HepG2 (cell line): Measurements from ENCODE around the gene CDK5RAP1. TPM values are rescaled to one million over a fixed set of nuclear protein-coding genes. Genes with fewer than 3 reads are reported as not detected.

Experiments
- BORCS8-MEF2B ChIP-seq: sonication (generic); formaldehyde crosslinking; IDR thresholded peaks from 2 replicates; pipeline ENCODE4 v1.8.0; 2022; ENCODE audit warnings: mild to moderate bottlenecking, missing genetic modification reagents
- CBFB ChIP-seq: sonication (generic); formaldehyde crosslinking; IDR thresholded peaks from 2 replicates; pipeline ENCODE4 v1.4.0; 2020; ENCODE audit warnings: missing genetic modification reagents
- HBP1 ChIP-seq: IDR thresholded peaks from 2 replicates; pipeline ENCODE4 v1.6.1; 2016; ENCODE audit warnings: low read depth, control low read depth
- MLXIP ChIP-seq: sonication (generic); formaldehyde crosslinking; IDR thresholded peaks from 2 replicates; pipeline ENCODE4 v1.9.0; 2021; ENCODE audit warnings: missing genetic modification reagents, borderline replicate concordance
- ZBTB40 ChIP-seq, 2 experiments: fragments of 450-650 bp in 1 of 2; sonication (generic) in 1 of 2; formaldehyde crosslinking in 1 of 2; IDR thresholded peaks; 2 replicates each; pipeline versions ENCODE4 v1.6.1 to v1.8.0; 2016 to 2022; ENCODE audit warnings: antibody characterized with exemption in 1 of 2, mild to moderate bottlenecking in 1 of 2, missing genetic modification reagents in 1 of 2
- ZFP36 ChIP-seq: fragments of 150-350 bp; IDR thresholded peaks from 2 replicates; pipeline ENCODE4 v1.6.1; 2018; ENCODE audit warnings: borderline replicate concordance, low read length, low read depth; ENCODE audit not compliant: partially characterized antibody
- ZNF780A ChIP-seq: sonication (generic); formaldehyde crosslinking; IDR thresholded peaks from 2 replicates; pipeline ENCODE4 v1.8.0; 2022; ENCODE audit warnings: mild to moderate bottlenecking, missing genetic modification reagents, moderate library complexity
- polyA plus RNA-seq, 8 experiments: library from polyadenylated mRNA; depleted of rRNA in 3 of 8; stranded (reverse) in 7 of 8; unstranded in 1 of 8; fragments of >200 nt; fragmentation: Illumina TruSeq in 4 of 8; extraction: Trizol in 4 of 8; gene quantifications; 2 replicates each; pipeline versions ENCODE4 v1.2.1 to v1.2.3, GENCODE V29; 2011 to 2016; ENCODE audit warnings: low read depth in 4 of 8, missing spikeins in 1 of 8, mixed read lengths in 1 of 8; ENCODE audit not compliant: insufficient read depth in 1 of 8
- total RNA-seq, 5 experiments: library from RNA; depleted of rRNA; stranded (reverse); fragments of >200 nt; fragmentation: Illumina TruSeq; extraction: Trizol; gene quantifications; 2 replicates each; pipeline ENCODE4 v1.2.3, GENCODE V29; 2016; ENCODE audit warnings: low read depth in 1 of 5
- TF ChIP-seq, protein P1 (sequence below): sonication (generic); formaldehyde crosslinking; IDR thresholded peaks from 2 replicates; pipeline ENCODE4 v1.4.0; 2020; ENCODE audit warnings: mild to moderate bottlenecking, missing genetic modification reagents

The CDK5RAP1 gene
- total and polyA plus RNA-seq, 2 of the 13 experiments (the other 11 are each of a cell fraction or from before 2014, with no cell fraction given), result 53.6 to 98.2 TPM

GRCh38 chr20:33443006-33443511 lies 41.7 kb upstream of the CDK5RAP1 start (continued):
- TF ChIP-seq HBP1 (CRISPR knock-in tag) (no peak), ZFP36 (no peak), ZNF780A (CRISPR knock-in tag) (no peak), ZBTB40 (IDR thresholded peaks at IDR 0.05) (no peak), ZBTB40 (CRISPR knock-in tag; IDR thresholded peaks at IDR 0.05) (no peak), CBFB (CRISPR knock-in tag) (no peak), BORCS8-MEF2B (no peak; the same call in 1 of the 2 replicates), MLXIP (no peak)
- TF ChIP-seq, protein P1, sequence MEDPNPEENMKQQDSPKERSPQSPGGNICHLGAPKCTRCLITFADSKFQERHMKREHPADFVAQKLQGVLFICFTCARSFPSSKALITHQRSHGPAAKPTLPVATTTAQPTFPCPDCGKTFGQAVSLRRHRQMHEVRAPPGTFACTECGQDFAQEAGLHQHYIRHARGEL, result no peak
